ENCODE results near the gene KHDC1L. TPM values are rescaled to one million over a fixed set of nuclear protein-coding genes. Genes with fewer than 3 reads are reported as not detected.

Gene KHDC1L
- total RNA-seq, 1 donor from 2014 or later = 2.2 TPM

GRCh38 chr6:73207221-73207837, 18.0 kb downstream of the KHDC1L start:
- H3K27ac Mint-ChIP-seq (ENCODE audit: unreplicated experiment) = no peak overlapping the region
- H3K36me3 Mint-ChIP-seq (ENCODE audit: unreplicated experiment) = no peaks in the 10 kb centered on the region
- no peak for TF ChIP-seq CTCF (IDR thresholded peaks at IDR 0.05; ENCODE audit: partially characterized antibody, unreplicated experiment)

GRCh38 chr6:73204252-73204651, 21.0 kb downstream of the KHDC1L start:
- Mint-ChIP-seq H3K9me3 (ENCODE audit: unreplicated experiment) (peaks cover 3% of the 10 kb centered on the region), H3K4me3 (ENCODE audit: unreplicated experiment) (no peak overlapping the region), H3K36me3 (ENCODE audit: unreplicated experiment) (no peaks in the 10 kb centered on the region), H3K4me1 (ENCODE audit: low read depth, unreplicated experiment) (no peaks in the 10 kb centered on the region), H3K27ac (ENCODE audit: unreplicated experiment) (no peak overlapping the region), H3K27me3 (ENCODE audit: unreplicated experiment) (no peaks in the 10 kb centered on the region)
- no peak for DNase-seq
- TF ChIP-seq CTCF (IDR thresholded peaks at IDR 0.05; ENCODE audit: partially characterized antibody, unreplicated experiment) = no peak

More at GRCh38 chr6:73207221-73207837, 18.0 kb downstream of the KHDC1L start:
- Mint-ChIP-seq H3K4me3 (ENCODE audit: unreplicated experiment) (no peak overlapping the region), H3K27me3 (ENCODE audit: unreplicated experiment) (no peaks in the 10 kb centered on the region), H3K4me1 (ENCODE audit: low read depth, unreplicated experiment) (no peaks in the 10 kb centered on the region), H3K9me3 (ENCODE audit: unreplicated experiment) (peaks cover 4% of the 10 kb centered on the region)
- no peak for DNase-seq

- Mint-ChIP-seq H3K36me3 (ENCODE audit: unreplicated experiment) (no peaks in the 10 kb centered on the region), H3K27me3 (ENCODE audit: unreplicated experiment) (no peaks in the 10 kb centered on the region), H3K9me3 (ENCODE audit: unreplicated experiment) (peaks cover 3% of the 10 kb centered on the region), H3K4me1 (ENCODE audit: low read depth, unreplicated experiment) (no peaks in the 10 kb centered on the region), H3K4me3 (ENCODE audit: unreplicated experiment) (no peak overlapping the region), H3K27ac (ENCODE audit: unreplicated experiment) (no peak overlapping the region)
- TF ChIP-seq CTCF (IDR thresholded peaks at IDR 0.05; ENCODE audit: partially characterized antibody, unreplicated experiment) = no peak
- DNase-seq = no peak
Measured at GRCh38 chr6:73203098-73203497, 22.2 kb downstream of the KHDC1L start.

GRCh38 chr6:73200735-73201134, 24.6 kb downstream of the KHDC1L start:
- H3K36me3 Mint-ChIP-seq (ENCODE audit: unreplicated experiment) = no peaks in the 10 kb centered on the region
- no peaks in the 10 kb centered on the region for H3K27me3 Mint-ChIP-seq (ENCODE audit: unreplicated experiment)
- no peaks in the 10 kb centered on the region for H3K4me1 Mint-ChIP-seq (ENCODE audit: low read depth, unreplicated experiment)
- no peak overlapping the region for H3K27ac Mint-ChIP-seq (ENCODE audit: unreplicated experiment)
- no peak overlapping the region for H3K4me3 Mint-ChIP-seq (ENCODE audit: unreplicated experiment)
- TF ChIP-seq CTCF (IDR thresholded peaks at IDR 0.05; ENCODE audit: partially characterized antibody, unreplicated experiment) = no peak
- DNase-seq = no peak
- H3K9me3 Mint-ChIP-seq (ENCODE audit: unreplicated experiment) = peaks cover 3% of the 10 kb centered on the region

GRCh38 chr6:73200247-73200646, 25.0 kb downstream of the KHDC1L start:
- H3K36me3 Mint-ChIP-seq (ENCODE audit: unreplicated experiment) = no peaks in the 10 kb centered on the region
- peaks cover 3% of the 10 kb centered on the region for H3K9me3 Mint-ChIP-seq (ENCODE audit: unreplicated experiment)
- H3K4me3 Mint-ChIP-seq (ENCODE audit: unreplicated experiment) = no peak overlapping the region
- no peaks in the 10 kb centered on the region for H3K4me1 Mint-ChIP-seq (ENCODE audit: low read depth, unreplicated experiment)
- no peaks in the 10 kb centered on the region for H3K27me3 Mint-ChIP-seq (ENCODE audit: unreplicated experiment)
- no peak for TF ChIP-seq CTCF (IDR thresholded peaks at IDR 0.05; ENCODE audit: partially characterized antibody, unreplicated experiment)
- no peak for DNase-seq
- no peak overlapping the region for H3K27ac Mint-ChIP-seq (ENCODE audit: unreplicated experiment)

Measured in glutamatergic neuron (in vitro differentiated cells).